K562 (cell line): ENCODE measurements around the gene HOXC11. TPM values are rescaled to one million over a fixed set of nuclear protein-coding genes. Genes with fewer than 3 reads are reported as not detected.
A peak's percentile ranks its signal among the peaks of the same experiment; 100 is the strongest.

Experiments used
- EGR1 ChIP-seq: fragments of 450-650 bp; conservative IDR thresholded peaks from 2 replicates; pipeline ENCODE4 v1.6.1; 2017; ENCODE audit warnings: mild to moderate bottlenecking
- GABPB2 ChIP-seq: fragments of 250-450 bp; sonication (Bioruptor Pico); conservative IDR thresholded peaks from 2 replicates; pipeline ENCODE4 v1.5.1; 2021; ENCODE audit warnings: mild to moderate bottlenecking
- RBM14 ChIP-seq: fragments of 200-400 bp; formaldehyde crosslinking; IDR thresholded peaks from 2 replicates; pipeline ENCODE4 v1.6.1; 2018; ENCODE audit warnings: low read depth, mild to moderate bottlenecking, low read length, moderate library complexity, borderline replicate concordance; ENCODE audit not compliant: insufficient read depth
- ZNF280B ChIP-seq: fragments of 250-450 bp; sonication (Bioruptor Pico); IDR thresholded peaks from 2 replicates; pipeline ENCODE4 v1.5.1; 2021; ENCODE audit warnings: mild to moderate bottlenecking
- ZSCAN29 ChIP-seq: fragments of 450-650 bp; IDR thresholded peaks from 2 replicates; pipeline ENCODE4 v1.6.1; 2017
- polyA plus RNA-seq, 8 experiments: library from polyadenylated mRNA; depleted of rRNA in 4 of 8; stranded (reverse) in 5 of 8; unstranded in 3 of 8; fragments of >200 nt; fragmentation: Nextera tagmentation in 2 of 8; fragmentation: Illumina TruSeq in 1 of 8; extraction: Ambion mirVana in 2 of 8; extraction: Trizol in 1 of 8; gene quantifications; 2 replicates each; pipeline versions ENCODE4 v1.2.1 to v1.2.3, GENCODE V29; 2011 to 2014; ENCODE audit warnings: inconsistent platforms in 1 of 8, missing spikeins in 1 of 8
- total RNA-seq, 7 experiments: library from RNA; depleted of rRNA in 6 of 7; stranded (reverse); fragments of >200 nt in 6 of 7; fragmentation: Illumina TruSeq in 2 of 7; extraction: Trizol in 2 of 7; gene quantifications; 2 replicates each; pipeline versions ENCODE4 v1.2.1 to v1.2.3, GENCODE V29; 2011 to 2021; ENCODE audit warnings: low replicate concordance in 1 of 7
- TF ChIP-seq, protein P1 (sequence below): sonication (generic); formaldehyde crosslinking; IDR thresholded peaks from 2 replicates; pipeline ENCODE4 v1.8.1; 2023; ENCODE audit warnings: mild to moderate bottlenecking, missing genetic modification reagents, moderate library complexity
- TF ChIP-seq, protein P2 (sequence below): sonication (generic); formaldehyde crosslinking; IDR thresholded peaks from 2 replicates; pipeline ENCODE4 v1.8.1; 2022; ENCODE audit warnings: missing genetic modification reagents

The HOXC11 gene
- total and polyA plus RNA-seq, 9 of the 15 experiments (the other 6 are each of a cell fraction or from before 2014, with no cell fraction given) = not detected

GRCh38 chr12:53939141-53940108 is 33.5 kb upstream of the HOXC11 start (continued):
- TF ChIP-seq ZNF280B (CRISPR knock-in tag) (no peak), ZSCAN29 (peak; percentile 94), GABPB2 (CRISPR knock-in tag) (no peak), EGR1 (no peak), RBM14 (0 out of 2 replicates have a peak, but pooled peaks have one; percentile 46)
- TF ChIP-seq, protein P1, sequence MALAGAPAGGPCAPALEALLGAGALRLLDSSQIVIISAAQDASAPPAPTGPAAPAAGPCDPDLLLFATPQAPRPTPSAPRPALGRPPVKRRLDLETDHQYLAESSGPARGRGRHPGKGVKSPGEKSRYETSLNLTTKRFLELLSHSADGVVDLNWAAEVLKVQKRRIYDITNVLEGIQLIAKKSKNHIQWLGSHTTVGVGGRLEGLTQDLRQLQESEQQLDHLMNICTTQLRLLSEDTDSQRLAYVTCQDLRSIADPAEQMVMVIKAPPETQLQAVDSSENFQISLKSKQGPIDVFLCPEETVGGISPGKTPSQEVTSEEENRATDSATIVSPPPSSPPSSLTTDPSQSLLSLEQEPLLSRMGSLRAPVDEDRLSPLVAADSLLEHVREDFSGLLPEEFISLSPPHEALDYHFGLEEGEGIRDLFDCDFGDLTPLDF = no peak
- TF ChIP-seq, protein P2, sequence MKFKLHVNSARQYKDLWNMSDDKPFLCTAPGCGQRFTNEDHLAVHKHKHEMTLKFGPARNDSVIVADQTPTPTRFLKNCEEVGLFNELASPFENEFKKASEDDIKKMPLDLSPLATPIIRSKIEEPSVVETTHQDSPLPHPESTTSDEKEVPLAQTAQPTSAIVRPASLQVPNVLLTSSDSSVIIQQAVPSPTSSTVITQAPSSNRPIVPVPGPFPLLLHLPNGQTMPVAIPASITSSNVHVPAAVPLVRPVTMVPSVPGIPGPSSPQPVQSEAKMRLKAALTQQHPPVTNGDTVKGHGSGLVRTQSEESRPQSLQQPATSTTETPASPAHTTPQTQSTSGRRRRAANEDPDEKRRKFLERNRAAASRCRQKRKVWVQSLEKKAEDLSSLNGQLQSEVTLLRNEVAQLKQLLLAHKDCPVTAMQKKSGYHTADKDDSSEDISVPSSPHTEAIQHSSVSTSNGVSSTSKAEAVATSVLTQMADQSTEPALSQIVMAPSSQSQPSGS (CRISPR knock-in tag) = no peak
- TF ChIP-seq, all 486 proteins: peak for 3
